GM12878 (cell line): ENCODE results near the gene CD151.

ENCODE experiments used
- HDAC2 ChIP-seq: fragments of 200-600 bp; sonication (generic); IDR thresholded peaks from 2 replicates; pipeline ENCODE4 v1.6.1; 2017
- POLR2A ChIP-seq: IDR thresholded peaks from 2 replicates; pipeline ENCODE4 v1.6.1; 2011; ENCODE audit warnings: low read depth, mild to moderate bottlenecking, low read length
- YY1 ChIP-seq: IDR thresholded peaks from 2 replicates; pipeline ENCODE4 v1.6.1; 2011; ENCODE audit warnings: low read depth, mild to moderate bottlenecking, low read length

GRCh38 chr11:819129-819931, 13.4 kb upstream of the CD151 start:
- peak; percentile 92 for TF ChIP-seq POLR2A
- no peak for TF ChIP-seq HDAC2
- 0 out of 2 replicates have a peak, but pooled peaks have one; percentile 21 for TF ChIP-seq YY1
